ENCODE results near the gene WWC2. TPM values are rescaled to one million over a fixed set of nuclear protein-coding genes. Genes with fewer than 3 reads are reported as not detected.

Gene WWC2
- total and polyA plus RNA-seq, 5 donors from 2014 or later: 0.14 to 0.51 (median 0.27) TPM; not detected in 1

DNA sequence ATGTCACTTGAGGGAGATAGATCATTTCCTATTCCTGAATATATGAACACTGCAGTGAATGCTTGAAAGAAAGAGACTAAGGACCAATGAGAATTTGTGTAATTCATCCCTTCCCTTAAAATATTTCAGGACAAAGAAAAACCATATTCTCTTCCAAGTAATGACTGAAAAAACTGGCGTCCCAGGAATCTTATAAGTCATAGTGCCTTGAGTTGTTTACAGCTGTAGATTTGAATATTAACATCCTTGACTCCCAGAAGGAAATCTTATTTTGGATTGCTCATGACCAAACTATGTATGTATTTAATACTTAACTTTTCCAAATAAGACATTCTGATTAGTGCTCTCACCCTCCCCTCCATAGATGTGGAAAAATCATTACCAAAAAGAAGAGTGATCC, 165.6 kb downstream of the WWC2 start:
- no peak overlapping the region for H3K4me3 ChIP-seq (ENCODE audit: low read depth, low read length)
- H3K4me1 Mint-ChIP-seq: peaks cover 0 to 4% (median 1%) of the 10 kb centered on the region in 4 donors
- H3K27ac ChIP-seq (ENCODE audit: insufficient read depth, low read length, poor library complexity, severe bottlenecking): no peak overlapping the region
- ATAC-seq (ENCODE audit: low read depth in 2 of 2) (no peak), DNase-seq (no peak)
- H3K36me3 Mint-ChIP-seq: no peaks in the 10 kb centered on the region
- H3K4me3 Mint-ChIP-seq: no peak overlapping the region
- H3K9me3 ChIP-seq (ENCODE audit: control insufficient read depth in 2 of 2, low read length in 2 of 2): no peaks in the 10 kb centered on the region
- peaks cover 5% of the 10 kb centered on the region for H3K27me3 Mint-ChIP-seq
- peaks cover 4% of the 10 kb centered on the region for H3K27me3 ChIP-seq (ENCODE audit: control insufficient read depth, insufficient read depth, low read length)
- H3K9me3 Mint-ChIP-seq: no peaks in the 10 kb centered on the region
- H3K36me3 ChIP-seq (ENCODE audit: control insufficient read depth, insufficient read depth, low read length): no peaks in the 10 kb centered on the region
- H3K4me1 ChIP-seq (ENCODE audit: control insufficient read depth, insufficient read depth, low read length, poor library complexity, severe bottlenecking): no peaks in the 10 kb centered on the region
- no peak overlapping the region for H3K27ac Mint-ChIP-seq

DNA sequence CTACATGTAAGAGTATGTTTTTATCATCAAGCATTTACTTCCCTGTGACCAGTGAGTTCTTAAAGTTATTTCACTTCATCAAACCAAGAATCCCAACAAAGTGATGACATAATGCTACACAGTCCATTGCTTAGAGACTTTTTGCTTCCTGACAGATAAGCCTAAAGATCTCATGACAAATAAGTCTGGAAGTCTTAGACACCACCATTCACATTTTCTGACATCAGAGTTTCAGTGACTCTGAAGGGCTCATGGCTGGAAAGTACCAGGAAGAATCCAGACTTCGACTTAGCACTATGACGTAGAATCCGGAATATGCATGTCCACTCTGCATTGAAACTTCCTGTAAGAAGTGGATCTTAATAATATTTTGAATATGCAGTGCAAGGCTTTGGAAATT, 167.3 kb downstream of the WWC2 start:
- Histone ChIP-seq H3K27ac (ENCODE audit: insufficient read depth, low read length, poor library complexity, severe bottlenecking) (no peak overlapping the region), H3K36me3 (ENCODE audit: control insufficient read depth, insufficient read depth, low read length) (no peaks in the 10 kb centered on the region), H3K4me1 (ENCODE audit: control insufficient read depth, insufficient read depth, low read length, poor library complexity, severe bottlenecking) (no peaks in the 10 kb centered on the region), H3K9me3 (ENCODE audit: control insufficient read depth in 2 of 2, low read length in 2 of 2) (no peaks in the 10 kb centered on the region), H3K4me3 (ENCODE audit: low read depth, low read length) (no peak overlapping the region), H3K27me3 (ENCODE audit: control insufficient read depth, insufficient read depth, low read length) (peaks cover under 1% of the 10 kb centered on the region)
- peaks cover 5% of the 10 kb centered on the region for H3K27me3 Mint-ChIP-seq
- no peaks in the 10 kb centered on the region for H3K9me3 Mint-ChIP-seq
- no peaks in the 10 kb centered on the region for H3K36me3 Mint-ChIP-seq
- H3K4me1 Mint-ChIP-seq: peaks cover 0 to 4% (median 1%) of the 10 kb centered on the region in 4 donors
- H3K27ac Mint-ChIP-seq: no peak overlapping the region
- DNase-seq: no peak
- no peak for ATAC-seq (ENCODE audit: low read depth in 2 of 2)
- H3K4me3 Mint-ChIP-seq: no peak overlapping the region

DNA sequence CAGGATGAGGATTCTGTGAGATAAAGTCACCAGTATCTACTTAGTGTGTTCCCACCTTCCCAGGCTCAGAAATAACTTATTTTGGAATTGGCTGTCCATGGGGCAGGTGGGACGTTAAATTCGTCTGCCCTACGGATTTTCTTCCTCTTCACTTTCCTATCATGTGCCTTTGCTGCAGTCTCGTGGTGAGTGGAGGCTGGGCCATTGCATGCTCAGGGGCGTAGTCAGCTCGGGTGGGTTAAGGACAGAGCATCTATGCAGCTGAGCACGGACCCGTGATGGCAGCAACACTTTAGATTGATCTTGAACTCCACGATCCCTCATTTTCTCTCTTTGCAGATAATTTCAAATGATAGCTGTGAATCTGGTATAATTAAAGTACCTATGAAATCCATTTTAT, 169.5 kb downstream of the WWC2 start:
- Histone ChIP-seq H3K36me3 (ENCODE audit: control insufficient read depth, insufficient read depth, low read length) (no peaks in the 10 kb centered on the region), H3K9me3 (ENCODE audit: control insufficient read depth in 2 of 2, low read length in 2 of 2) (no peaks in the 10 kb centered on the region), H3K4me3 (ENCODE audit: low read depth, low read length) (no peak overlapping the region), H3K4me1 (ENCODE audit: control insufficient read depth, insufficient read depth, low read length, poor library complexity, severe bottlenecking) (no peaks in the 10 kb centered on the region), H3K27ac (ENCODE audit: insufficient read depth, low read length, poor library complexity, severe bottlenecking) (no peak overlapping the region), H3K27me3 (ENCODE audit: control insufficient read depth, insufficient read depth, low read length) (no peaks in the 10 kb centered on the region)
- H3K4me3 Mint-ChIP-seq: no peak overlapping the region
- H3K36me3 Mint-ChIP-seq: no peaks in the 10 kb centered on the region
- DNase-seq: no peak
- ATAC-seq (ENCODE audit: low read depth in 2 of 2): no peak
- H3K9me3 Mint-ChIP-seq: no peaks in the 10 kb centered on the region
- no peaks in the 10 kb centered on the region for H3K27me3 Mint-ChIP-seq
- H3K27ac Mint-ChIP-seq: no peak overlapping the region
- H3K4me1 Mint-ChIP-seq: no peaks in the 10 kb centered on the region

DNA sequence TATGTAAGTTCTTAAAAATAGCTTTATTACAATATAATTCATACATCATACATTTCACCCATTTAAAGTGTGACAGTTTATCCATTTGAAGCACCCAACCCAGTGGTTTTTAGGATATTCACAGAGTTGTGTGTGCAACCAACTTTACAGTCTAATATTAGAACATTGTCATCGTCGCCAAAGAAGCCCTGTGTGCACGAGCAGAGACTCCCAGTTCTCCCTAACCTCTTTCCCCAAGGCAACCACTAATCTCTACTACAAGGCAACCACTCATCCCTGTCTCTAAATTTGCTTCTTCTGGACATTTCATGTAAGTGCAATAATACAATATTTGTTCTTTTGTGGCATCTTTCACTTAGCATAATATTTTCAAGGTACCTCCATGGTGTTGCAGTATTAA, 173.3 kb downstream of the WWC2 start:
- Mint-ChIP-seq H3K27ac (no peak overlapping the region), H3K36me3 (peaks cover 5% of the 10 kb centered on the region), H3K27me3 (no peaks in the 10 kb centered on the region), H3K4me3 (no peak overlapping the region), H3K4me1 (no peaks in the 10 kb centered on the region), H3K9me3 (peaks cover 0 to 17% (median 3%) of the 10 kb centered on the region in 7 donors)
- Histone ChIP-seq H3K4me1 (ENCODE audit: control insufficient read depth, insufficient read depth, low read length, poor library complexity, severe bottlenecking) (no peaks in the 10 kb centered on the region), H3K36me3 (ENCODE audit: control insufficient read depth, insufficient read depth, low read length) (no peaks in the 10 kb centered on the region), H3K27me3 (ENCODE audit: control insufficient read depth, insufficient read depth, low read length) (no peaks in the 10 kb centered on the region), H3K27ac (ENCODE audit: insufficient read depth, low read length, poor library complexity, severe bottlenecking) (no peak overlapping the region), H3K4me3 (ENCODE audit: low read depth, low read length) (no peak overlapping the region), H3K9me3 (ENCODE audit: control insufficient read depth in 2 of 2, low read length in 2 of 2) (peaks cover 10 to 13% of the 10 kb centered on the region in 2 experiments)
- ATAC-seq (ENCODE audit: low read depth in 2 of 2): no peak
- DNase-seq: no peak

- Histone ChIP-seq H3K9me3 (ENCODE audit: control insufficient read depth in 2 of 2, low read length in 2 of 2) (peaks cover 10 to 13% of the 10 kb centered on the region in 2 experiments), H3K27me3 (ENCODE audit: control insufficient read depth, insufficient read depth, low read length) (no peaks in the 10 kb centered on the region), H3K4me1 (ENCODE audit: control insufficient read depth, insufficient read depth, low read length, poor library complexity, severe bottlenecking) (no peaks in the 10 kb centered on the region), H3K36me3 (ENCODE audit: control insufficient read depth, insufficient read depth, low read length) (no peaks in the 10 kb centered on the region), H3K27ac (ENCODE audit: insufficient read depth, low read length, poor library complexity, severe bottlenecking) (no peak overlapping the region), H3K4me3 (ENCODE audit: low read depth, low read length) (no peak overlapping the region)
- no peak for DNase-seq
- H3K27ac Mint-ChIP-seq: no peak overlapping the region
- no peaks in the 10 kb centered on the region for H3K4me1 Mint-ChIP-seq
- peaks cover 6% of the 10 kb centered on the region for H3K27me3 Mint-ChIP-seq
- peaks cover 5% of the 10 kb centered on the region for H3K36me3 Mint-ChIP-seq
- ATAC-seq (ENCODE audit: low read depth in 2 of 2): no peak
- no peak overlapping the region for H3K4me3 Mint-ChIP-seq
- peaks cover 0 to 17% (median 3%) of the 10 kb centered on the region in 7 donors for H3K9me3 Mint-ChIP-seq
These were observed 177.0 kb downstream of the WWC2 start for GRCh38 chr4:183276106-183276505.

GRCh38 chr4:183284258-183284785, 185.3 kb downstream of the WWC2 start:
- no peaks in the 10 kb centered on the region for H3K36me3 ChIP-seq (ENCODE audit: control insufficient read depth, insufficient read depth, low read length)
- H3K9me3 Mint-ChIP-seq: no peaks in the 10 kb centered on the region
- H3K4me1 ChIP-seq (ENCODE audit: control insufficient read depth, insufficient read depth, low read length, poor library complexity, severe bottlenecking): no peaks in the 10 kb centered on the region
- H3K36me3 Mint-ChIP-seq: no peaks in the 10 kb centered on the region
- H3K4me3 ChIP-seq (ENCODE audit: low read depth, low read length): no peak overlapping the region
- peaks cover 6% of the 10 kb centered on the region for H3K27me3 Mint-ChIP-seq
- no peaks in the 10 kb centered on the region for H3K9me3 ChIP-seq (ENCODE audit: control insufficient read depth in 2 of 2, low read length in 2 of 2)
- no peak overlapping the region for H3K27ac ChIP-seq (ENCODE audit: insufficient read depth, low read length, poor library complexity, severe bottlenecking)
- no peak for ATAC-seq (ENCODE audit: low read depth in 2 of 2)
- H3K4me1 Mint-ChIP-seq: no peaks in the 10 kb centered on the region
- no peak for DNase-seq
- H3K27ac Mint-ChIP-seq: no peak overlapping the region
- H3K27me3 ChIP-seq (ENCODE audit: control insufficient read depth, insufficient read depth, low read length): no peaks in the 10 kb centered on the region
- H3K4me3 Mint-ChIP-seq: no peak overlapping the region

GRCh38 chr4:183284965-183285364, 185.9 kb downstream of the WWC2 start:
- Histone ChIP-seq H3K27ac (ENCODE audit: insufficient read depth, low read length, poor library complexity, severe bottlenecking) (no peak overlapping the region), H3K4me1 (ENCODE audit: control insufficient read depth, insufficient read depth, low read length, poor library complexity, severe bottlenecking) (no peaks in the 10 kb centered on the region), H3K36me3 (ENCODE audit: control insufficient read depth, insufficient read depth, low read length) (no peaks in the 10 kb centered on the region), H3K27me3 (ENCODE audit: control insufficient read depth, insufficient read depth, low read length) (no peaks in the 10 kb centered on the region), H3K9me3 (ENCODE audit: control insufficient read depth in 2 of 2, low read length in 2 of 2) (no peaks in the 10 kb centered on the region), H3K4me3 (ENCODE audit: low read depth, low read length) (no peak overlapping the region)
- no peaks in the 10 kb centered on the region for H3K4me1 Mint-ChIP-seq
- H3K9me3 Mint-ChIP-seq: no peaks in the 10 kb centered on the region
- ATAC-seq (ENCODE audit: low read depth in 2 of 2) (no peak), DNase-seq (no peak)
- H3K27ac Mint-ChIP-seq: no peak overlapping the region
- no peak overlapping the region for H3K4me3 Mint-ChIP-seq
- H3K36me3 Mint-ChIP-seq: no peaks in the 10 kb centered on the region
- H3K27me3 Mint-ChIP-seq: peaks cover 6% of the 10 kb centered on the region

DNA sequence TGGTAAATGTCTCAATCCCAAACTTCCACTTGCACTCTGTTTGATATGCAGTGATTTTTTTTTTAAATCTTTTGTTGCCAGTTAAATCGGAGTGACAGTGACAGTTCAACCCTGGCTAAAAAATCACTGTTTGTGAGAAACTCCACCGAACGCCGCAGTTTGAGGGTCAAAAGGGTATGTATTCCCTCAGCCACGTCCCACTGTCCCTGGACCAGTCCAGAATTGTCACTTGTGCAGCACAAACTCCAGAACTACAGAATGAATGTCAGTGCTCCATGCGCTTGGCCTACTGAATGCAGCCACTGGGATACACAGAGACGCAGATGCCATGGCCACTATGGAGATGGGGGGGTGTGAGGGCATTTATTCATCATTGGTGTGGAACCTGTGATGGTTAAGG, 186.8 kb downstream of the WWC2 start:
- no peaks in the 10 kb centered on the region for H3K9me3 ChIP-seq (ENCODE audit: control insufficient read depth in 2 of 2, low read length in 2 of 2)
- Mint-ChIP-seq H3K4me3 (no peak overlapping the region), H3K36me3 (no peaks in the 10 kb centered on the region), H3K27ac (no peak overlapping the region), H3K4me1 (no peaks in the 10 kb centered on the region), H3K9me3 (no peaks in the 10 kb centered on the region), H3K27me3 (no peaks in the 10 kb centered on the region)
- H3K36me3 ChIP-seq (ENCODE audit: control insufficient read depth, insufficient read depth, low read length): no peaks in the 10 kb centered on the region
- no peak overlapping the region for H3K4me3 ChIP-seq (ENCODE audit: low read depth, low read length)
- DNase-seq: no peak
- H3K4me1 ChIP-seq (ENCODE audit: control insufficient read depth, insufficient read depth, low read length, poor library complexity, severe bottlenecking): no peaks in the 10 kb centered on the region
- ATAC-seq (ENCODE audit: low read depth in 2 of 2): no peak
- no peak overlapping the region for H3K27ac ChIP-seq (ENCODE audit: insufficient read depth, low read length, poor library complexity, severe bottlenecking)
- H3K27me3 ChIP-seq (ENCODE audit: control insufficient read depth, insufficient read depth, low read length): no peaks in the 10 kb centered on the region
